Stimulated activated CD4-positive, alpha-beta T cell treated with anti-CD3 and anti-CD28 coated beads, Interleukin-1b, Interleukin-23, amount 100 ng/mL, for 1 hour (primary cell): ENCODE data around the gene ZC3H11A.
A peak's percentile ranks its signal among the peaks of the same experiment; 100 is the strongest.
"Not testable (repeated sequence)": the region's sequence is repeated elsewhere in the genome, so short reads cannot be mapped to it uniquely, and the experiment has no call there.

Experiments used
- DNase-seq, 2 donors: peaks; one replicate each; pipeline ENCODE4 v3.0.0-alpha.2; 2020; ENCODE audit warnings: low read depth in 2 of 2

The ZC3H11A gene

DNA sequence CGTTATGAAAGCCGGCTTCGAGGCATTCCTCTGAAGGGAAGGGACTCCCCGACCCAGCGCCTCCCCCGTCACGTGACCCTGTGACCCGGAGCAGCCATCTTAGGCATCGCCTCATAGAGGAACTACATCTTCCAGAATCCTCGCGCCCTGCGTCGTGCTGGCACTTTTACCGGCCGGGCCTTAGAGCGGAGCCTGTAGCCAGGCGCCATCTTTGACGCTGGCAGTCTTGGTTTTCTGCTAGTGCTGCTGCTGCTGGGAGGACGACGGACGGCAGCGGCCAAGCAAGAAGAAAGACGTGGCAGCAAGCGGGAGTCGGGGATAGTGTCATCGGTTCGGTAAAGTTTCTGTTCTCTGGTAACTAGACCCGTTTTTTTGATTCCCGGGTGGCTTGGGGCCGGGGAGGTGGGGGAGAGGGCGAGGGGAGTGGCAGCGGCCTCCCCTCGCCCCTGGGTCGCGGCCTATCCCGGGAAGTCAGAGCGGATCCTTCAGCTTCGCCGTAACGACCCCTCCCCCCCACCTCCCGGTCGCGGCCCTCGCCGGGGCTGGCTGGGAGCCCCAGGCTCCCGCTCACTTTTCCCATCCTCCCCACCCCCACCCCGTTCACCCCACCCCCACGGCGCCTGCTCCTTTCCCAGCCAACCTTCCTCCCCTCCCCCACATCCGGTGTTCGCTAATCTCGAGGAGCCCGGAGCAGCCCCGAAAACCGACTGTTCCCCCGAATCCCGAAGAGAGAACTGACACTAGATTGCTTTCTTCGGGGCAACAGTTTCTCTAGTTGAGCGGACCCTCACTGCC lies at the start of gene ZC3H11A, which contains the start of gene ZBED6:
Gene ZC3H11A (plus strand): TSS at position 183 of the 795 bp plus-strand sequence. CDS start 21,448 bp downstream, outside the sequence.
Gene ZBED6 (plus strand): TSS at position 183 of the 795 bp plus-strand sequence. CDS start 1,900 bp downstream, outside the sequence.
- peak; percentile 92 to 94 for DNase-seq

- no peak for DNase-seq
These were observed 49.1 kb upstream of the ZC3H11A start for GRCh38 chr1:203746281-203746680.

- no peak for DNase-seq
These were observed 44.4 kb upstream of the ZC3H11A start for GRCh38 chr1:203751051-203751450.

DNA sequence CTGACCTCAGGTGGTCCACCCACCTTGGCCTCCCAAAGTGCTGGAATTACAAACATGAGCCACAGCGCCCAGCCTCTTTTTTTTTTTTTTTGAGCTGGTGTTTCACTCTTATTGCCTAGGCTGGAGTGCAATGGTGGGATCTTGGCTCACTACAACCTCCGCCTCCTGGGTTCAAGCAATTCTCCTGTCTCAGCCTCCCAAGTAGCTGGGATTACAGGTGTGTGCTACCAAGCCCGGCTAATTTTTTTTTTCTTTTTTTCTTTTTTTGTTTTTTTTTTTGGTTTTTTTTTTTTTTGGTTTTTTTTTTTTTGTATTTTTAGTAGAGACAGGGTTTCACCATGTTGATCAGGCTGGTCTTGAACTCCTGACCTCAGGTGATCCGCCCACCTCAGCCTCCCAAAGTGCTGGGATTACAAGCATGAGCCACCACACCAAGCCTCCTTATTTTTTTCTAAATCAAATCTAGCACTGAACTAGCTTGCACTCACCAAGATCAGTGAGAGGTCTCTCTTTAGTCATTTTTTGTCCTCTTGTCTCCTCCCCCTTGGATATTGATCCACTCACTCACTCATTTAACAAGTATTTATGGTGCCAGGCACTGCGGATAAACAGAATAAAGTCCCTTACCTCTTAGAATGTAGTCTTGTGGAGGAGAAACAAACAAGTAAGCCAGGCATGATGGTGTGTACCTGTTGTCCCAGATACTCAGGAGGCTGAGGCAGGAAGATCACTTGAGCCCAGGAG lies 43.6 kb upstream of the ZC3H11A start:
- DNase-seq = not testable (repeated sequence)

DNA sequence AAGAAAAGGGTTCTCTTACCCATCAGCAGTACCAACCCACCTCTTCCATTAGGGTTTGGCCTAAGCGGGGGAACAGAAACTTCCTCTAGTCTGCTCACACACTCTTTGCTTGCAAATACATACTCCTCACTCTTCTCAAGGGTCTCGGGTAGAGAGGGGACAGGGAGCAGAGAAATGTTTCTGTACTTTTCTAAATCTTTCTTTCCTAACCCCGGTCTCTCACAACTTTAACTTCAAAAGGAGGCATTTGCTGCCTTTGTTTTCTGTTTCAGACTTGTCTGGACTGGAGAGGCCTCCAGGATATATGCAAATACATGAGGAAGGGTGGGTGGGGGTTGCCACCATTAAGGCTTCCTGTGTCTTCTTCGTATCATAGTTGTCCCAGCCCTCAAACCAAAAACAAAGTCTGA lies 41.0 kb upstream of the ZC3H11A start:
- DNase-seq = no peak

DNA sequence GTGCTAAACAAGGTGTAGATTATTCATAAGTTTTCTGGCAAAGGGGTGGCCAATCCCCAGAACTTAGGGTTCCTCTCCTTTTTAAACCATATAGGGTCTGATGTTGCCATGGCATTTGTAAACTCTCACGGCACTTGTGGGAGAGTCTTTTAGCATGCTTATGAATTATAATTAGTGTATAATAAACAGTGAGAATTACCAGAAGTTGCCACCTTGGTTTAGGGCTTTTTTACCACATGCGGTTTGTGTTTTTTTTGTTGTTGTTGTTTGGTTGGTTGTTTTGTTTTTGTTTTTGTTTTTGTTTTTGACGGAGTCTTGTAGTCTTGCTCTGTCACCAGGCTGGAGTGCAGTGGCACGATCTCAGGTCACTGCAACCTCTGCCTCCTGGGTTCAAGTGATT lies 39.4 kb upstream of the ZC3H11A start:
- DNase-seq = no peak

GRCh38 chr1:203758749-203759148 lies 36.7 kb upstream of the ZC3H11A start:
- DNase-seq = not testable (repeated sequence)

DNA sequence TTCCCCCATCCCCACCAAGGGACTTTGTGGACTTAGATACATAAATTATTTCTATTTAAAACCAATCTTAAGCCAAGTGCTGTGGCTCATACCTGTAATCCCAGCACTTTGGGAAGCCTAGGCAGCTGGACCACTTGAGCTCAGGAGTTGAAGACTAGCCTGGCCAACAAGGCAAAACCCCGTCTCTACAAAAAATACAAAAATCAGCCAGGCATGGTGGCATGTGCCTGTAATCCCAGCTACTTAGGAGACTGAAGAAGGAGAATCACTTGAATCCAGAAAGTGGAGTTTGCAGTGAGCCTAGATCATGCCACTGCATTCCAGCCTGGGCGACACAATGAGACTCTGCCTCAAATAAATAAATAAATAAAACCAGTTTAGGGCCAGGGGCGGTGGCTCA lies 34.9 kb upstream of the ZC3H11A start:
- DNase-seq = no peak

GRCh38 chr1:203761958-203762357 lies 33.5 kb upstream of the ZC3H11A start:
- not testable (repeated sequence) for DNase-seq

DNA sequence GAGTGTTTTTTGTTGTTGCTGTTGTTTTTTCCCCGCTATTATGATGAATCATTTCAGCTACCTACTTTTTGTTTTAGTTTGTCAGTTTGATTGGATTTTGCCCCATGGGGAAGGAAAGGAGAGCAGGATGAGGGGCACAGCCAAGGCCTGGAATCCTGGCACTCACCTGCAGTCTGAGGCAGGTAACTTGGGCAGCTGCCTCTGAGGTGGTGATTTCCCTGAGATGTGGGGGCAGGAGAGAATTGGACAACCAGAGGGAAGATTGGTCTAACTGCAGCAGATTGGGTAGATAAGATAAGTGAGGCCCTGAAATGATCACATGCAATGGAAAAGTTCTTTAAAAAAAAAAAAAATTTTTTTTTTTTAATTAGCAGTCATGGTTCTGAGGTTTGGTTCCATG lies 31.9 kb upstream of the ZC3H11A start:
- no peak for DNase-seq

DNA sequence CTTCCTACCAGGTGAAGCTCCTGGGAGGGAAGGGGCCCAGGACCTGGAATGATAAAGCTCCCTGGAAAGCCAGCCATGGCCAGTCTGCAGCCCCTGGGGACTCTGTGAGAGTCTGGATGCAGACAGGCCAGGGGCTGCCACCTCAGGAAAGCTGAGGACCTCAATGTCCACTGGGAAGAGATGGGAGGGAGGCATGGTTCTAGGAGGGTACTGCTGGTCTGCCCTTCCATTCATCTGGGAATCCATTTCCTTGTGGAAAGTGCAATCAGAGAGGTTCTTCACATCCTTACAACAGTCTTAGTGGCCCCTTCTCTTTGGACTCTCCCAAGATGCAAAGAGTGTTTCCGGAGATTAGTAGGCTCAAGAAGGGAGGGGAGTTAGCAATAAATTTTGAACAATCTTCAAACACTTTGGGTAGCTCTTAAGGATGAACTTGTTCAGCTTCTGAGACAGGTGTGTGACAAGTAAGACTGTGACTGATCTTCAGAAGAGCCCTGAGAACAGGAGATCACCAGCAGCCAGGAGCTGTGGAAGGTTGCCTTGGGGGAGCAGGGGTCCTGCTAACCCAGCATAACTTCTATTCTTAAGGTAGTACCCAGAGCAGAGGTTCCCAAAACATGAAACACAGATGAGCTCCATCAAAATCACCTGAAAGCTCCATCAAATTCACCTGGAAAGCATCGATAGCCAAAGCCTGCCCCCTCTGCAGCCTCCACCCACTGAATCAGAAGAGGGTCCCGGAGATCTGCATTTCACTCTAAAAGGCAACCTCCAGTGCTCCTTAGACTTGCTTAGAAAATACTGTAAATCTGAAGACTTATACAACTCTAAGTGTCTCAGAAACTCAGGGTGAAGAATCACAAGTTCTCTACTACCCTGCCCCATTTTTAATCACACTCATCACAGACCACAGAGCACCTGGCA lies 31.1 kb upstream of the ZC3H11A start:
- DNase-seq = no peak

- peak; percentile 36 to 60 for DNase-seq
These were observed 30.2 kb upstream of the ZC3H11A start, which contains the start of gene LAX1 for GRCh38 chr1:203765029-203765837. Gene LAX1, plus strand, starts transcription at chr1:203765183. Its CDS starts 383 bp downstream, at chr1:203765566.

- DNase-seq = no peak
These were observed 27.2 kb upstream of the ZC3H11A start for GRCh38 chr1:203768256-203768655.

GRCh38 chr1:203769505-203770343 lies 25.7 kb upstream of the ZC3H11A start:
- DNase-seq = no peak

DNA sequence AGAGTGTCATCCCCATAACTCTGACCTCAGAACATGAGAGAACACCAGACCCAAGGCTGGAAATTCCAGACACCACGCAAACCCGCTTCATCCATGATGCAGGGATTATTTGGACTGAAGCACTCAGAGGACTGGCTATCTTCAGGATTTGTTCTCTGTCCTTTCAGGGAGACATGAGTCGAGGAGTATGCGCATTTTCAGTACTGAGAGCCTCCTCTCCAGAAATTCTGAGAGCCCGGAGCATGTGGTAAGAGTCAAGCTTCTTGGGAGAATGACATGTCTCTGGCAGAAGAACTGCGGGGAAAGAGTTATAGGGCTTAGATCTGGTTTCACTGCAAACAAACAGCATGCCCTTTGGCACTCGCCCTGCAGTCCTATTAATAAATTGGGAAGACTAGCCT lies 23.5 kb upstream of the ZC3H11A start:
- no peak for DNase-seq

GRCh38 chr1:203772836-203773235 lies 22.6 kb upstream of the ZC3H11A start:
- DNase-seq = no peak

GRCh38 chr1:203776636-203777035 lies 18.8 kb upstream of the ZC3H11A start:
- DNase-seq = no peak

GRCh38 chr1:203777596-203777995 lies 17.8 kb upstream of the ZC3H11A start:
- DNase-seq = no peak

DNA sequence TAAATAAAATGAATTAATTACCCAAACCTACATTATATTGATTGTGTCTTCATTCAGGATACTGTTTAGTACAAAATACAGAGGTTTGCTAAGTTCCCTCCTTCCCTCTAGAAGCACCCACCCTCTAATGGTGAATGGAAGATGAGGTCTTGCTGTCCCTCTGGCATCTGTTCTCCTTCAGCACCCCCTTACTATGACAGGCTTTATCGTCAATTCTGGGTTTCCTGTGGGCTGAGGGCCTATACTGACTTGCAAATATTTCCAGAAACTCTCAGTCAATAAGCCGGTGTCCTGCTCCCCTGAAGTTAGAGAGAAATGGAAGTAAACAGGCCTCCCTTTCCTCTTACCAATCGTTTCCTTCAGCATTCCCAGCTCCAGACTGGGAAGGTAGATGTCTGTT lies 17.3 kb upstream of the ZC3H11A start:
- DNase-seq = no peak

GRCh38 chr1:203778789-203779188 lies 16.6 kb upstream of the ZC3H11A start:
- DNase-seq = no peak
